ENCODE measurements around the gene CBY1.

DNA sequence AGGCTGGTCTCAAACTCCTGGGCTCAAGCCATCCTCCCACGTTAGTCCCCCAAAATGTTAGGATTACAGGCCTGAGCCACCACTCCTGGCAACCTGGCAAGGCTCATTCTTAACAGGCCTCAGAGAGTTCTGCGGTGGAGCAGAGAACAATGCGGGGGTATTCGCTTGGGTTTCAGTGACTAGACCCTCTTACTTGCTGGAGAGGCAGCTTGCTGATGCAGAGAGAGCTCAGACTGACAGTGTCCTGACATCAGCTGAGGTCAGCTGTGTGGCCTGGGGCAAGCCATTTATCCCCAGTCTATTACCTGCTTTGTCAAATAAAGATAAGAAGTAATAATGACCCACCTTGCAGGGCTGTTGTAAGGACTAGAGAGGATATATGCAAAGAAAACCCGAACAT is 46.2 kb upstream of the CBY1 start:
- TF ChIP-seq EZH2 (IDR thresholded peaks at IDR 0.05; ENCODE audit: borderline replicate concordance, low read length), result no peak
- TF ChIP-seq, protein P1, sequence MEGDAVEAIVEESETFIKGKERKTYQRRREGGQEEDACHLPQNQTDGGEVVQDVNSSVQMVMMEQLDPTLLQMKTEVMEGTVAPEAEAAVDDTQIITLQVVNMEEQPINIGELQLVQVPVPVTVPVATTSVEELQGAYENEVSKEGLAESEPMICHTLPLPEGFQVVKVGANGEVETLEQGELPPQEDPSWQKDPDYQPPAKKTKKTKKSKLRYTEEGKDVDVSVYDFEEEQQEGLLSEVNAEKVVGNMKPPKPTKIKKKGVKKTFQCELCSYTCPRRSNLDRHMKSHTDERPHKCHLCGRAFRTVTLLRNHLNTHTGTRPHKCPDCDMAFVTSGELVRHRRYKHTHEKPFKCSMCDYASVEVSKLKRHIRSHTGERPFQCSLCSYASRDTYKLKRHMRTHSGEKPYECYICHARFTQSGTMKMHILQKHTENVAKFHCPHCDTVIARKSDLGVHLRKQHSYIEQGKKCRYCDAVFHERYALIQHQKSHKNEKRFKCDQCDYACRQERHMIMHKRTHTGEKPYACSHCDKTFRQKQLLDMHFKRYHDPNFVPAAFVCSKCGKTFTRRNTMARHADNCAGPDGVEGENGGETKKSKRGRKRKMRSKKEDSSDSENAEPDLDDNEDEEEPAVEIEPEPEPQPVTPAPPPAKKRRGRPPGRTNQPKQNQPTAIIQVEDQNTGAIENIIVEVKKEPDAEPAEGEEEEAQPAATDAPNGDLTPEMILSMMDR (conservative IDR thresholded peaks at IDR 0.05 in 1 of 2, IDR thresholded peaks at IDR 0.05 in 1 of 2; ENCODE audit: extremely low read depth in 1 of 2, insufficient read depth in 1 of 2, low read depth in 1 of 2, low read length in 2 of 2), result no peak
